Activated naive CD4-positive, alpha-beta T cell (primary cell): ENCODE data around the gene EGFL8.

Source experiments
- DNase-seq, 4 experiments: peaks; one replicate each; lab custom pipeline; 2025; lab: John Stamatoyannopoulos, UW

EGFL8 gene

DNA sequence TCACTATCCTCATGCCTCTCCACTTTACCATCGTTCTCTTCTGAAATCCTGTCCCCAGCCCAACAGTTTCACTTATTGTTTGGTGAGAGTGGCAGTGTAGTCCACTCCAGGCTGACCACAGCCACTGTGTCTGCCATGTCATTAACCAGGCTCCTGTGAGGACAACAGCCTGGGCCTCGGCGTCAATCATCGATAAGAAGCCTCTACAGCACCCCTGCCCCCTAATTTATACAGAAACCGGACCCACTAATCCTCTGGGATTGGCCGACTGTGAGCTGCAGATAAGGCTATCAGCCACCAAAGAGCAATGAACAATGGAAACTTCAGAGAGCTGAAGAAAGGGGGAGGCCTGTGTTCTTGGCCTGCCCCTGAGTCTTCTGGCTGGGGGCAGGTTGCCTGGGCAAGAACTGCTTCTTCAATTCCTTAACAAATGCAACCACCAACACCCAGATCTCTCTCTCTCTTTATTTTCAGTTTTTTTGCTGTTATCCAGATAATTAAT, 3.4 kb downstream of the EGFL8 start:
- no peak for DNase-seq

DNA sequence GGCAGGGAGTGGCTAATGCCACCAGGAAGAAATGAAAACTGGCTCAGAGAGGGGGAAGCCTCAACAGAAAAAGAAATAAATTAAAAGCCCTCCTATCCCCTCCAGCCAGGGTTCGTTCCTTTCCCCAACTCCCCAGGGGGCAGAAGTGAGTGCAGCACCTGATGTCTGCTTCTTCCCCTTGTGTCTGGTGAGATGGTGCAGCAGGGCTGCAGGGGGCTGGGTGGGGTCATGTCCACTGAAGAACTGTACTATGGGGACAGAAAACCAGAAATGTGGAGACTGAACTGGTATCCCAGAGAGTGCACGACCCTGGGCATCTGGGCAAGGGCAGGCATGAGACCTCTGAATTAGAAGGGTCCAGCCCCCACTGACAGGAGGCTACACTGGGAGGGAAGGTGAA, 4.0 kb downstream of the EGFL8 start:
- DNase-seq: no peak

DNA sequence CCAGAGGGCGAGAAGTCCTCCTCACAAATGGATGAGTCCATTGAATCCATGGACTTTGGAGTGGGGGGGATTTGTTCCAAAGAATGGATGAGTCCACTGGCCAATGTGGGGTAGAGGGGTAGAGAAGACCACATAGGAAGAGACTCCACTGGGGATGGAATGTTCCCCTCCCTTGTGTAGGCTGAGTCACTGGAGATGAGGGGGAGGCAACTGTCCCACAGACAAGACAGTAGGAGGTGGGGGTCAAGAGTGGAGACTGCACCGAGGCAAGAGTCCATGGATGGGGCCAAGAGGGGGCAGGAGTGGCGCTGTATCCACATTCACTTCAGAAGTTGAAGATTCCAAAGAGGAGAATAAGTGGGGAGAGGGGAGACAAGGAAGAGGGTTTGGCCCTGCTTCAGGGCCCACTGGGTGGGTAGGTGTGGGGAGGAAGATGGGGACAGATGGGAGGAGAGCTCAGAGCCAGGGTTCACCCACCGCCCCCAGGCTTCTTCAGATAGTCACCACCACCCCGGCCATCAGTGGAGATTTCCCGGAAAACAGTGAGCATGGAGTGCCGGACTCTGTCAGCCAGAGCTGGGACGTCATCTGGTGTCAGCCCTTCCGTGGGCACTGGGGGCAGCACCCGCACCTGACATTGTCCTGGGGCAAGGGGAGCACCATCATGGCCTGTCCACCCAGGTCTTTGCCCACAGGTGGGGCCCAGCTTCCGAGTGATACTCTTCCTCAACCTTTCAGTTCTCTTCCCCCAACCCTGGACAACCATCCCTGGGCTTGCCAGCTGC, 4.6 kb downstream of the EGFL8 start:
- DNase-seq: no peak

DNA sequence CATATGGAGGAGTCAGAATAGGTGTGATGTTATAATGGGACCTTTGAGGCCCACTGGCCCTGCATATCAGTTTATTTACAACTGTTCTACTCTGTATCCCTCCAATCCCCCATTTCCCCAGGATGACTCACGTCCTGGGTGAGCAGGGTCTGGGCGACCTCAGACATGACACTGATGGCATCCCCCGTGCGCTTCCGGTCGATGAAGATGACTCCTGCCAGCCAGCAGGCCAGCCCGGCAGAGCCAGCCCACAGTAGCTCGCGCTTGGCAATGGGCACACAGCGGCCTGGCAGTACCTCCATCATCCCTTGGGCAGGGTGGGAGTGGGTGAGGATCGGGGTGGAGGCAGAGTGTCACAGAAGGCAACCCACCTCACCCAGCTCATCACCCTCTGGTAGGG, 5.9 kb downstream of the EGFL8 start:
- no peak for DNase-seq

DNA sequence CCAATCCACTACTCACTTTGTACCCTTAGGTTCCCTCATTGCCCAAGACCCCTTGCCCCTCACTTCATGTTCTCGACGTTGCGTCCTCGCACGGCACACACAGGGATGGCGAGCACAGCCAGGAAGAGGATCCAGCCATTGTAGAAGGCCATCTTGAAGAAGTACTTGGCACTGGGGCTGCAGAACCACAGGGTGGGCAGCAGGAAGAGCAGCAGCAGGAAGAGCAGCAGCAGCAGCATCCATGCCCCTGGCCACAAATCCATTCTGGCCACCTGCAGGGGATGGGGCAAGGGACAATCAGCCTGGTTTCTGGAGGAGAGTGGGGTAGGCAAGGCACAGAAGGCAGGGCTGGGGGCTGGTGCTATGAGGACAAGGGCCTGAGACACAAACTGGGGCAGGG, 6.8 kb downstream of the EGFL8 start:
- DNase-seq: no peak

DNA sequence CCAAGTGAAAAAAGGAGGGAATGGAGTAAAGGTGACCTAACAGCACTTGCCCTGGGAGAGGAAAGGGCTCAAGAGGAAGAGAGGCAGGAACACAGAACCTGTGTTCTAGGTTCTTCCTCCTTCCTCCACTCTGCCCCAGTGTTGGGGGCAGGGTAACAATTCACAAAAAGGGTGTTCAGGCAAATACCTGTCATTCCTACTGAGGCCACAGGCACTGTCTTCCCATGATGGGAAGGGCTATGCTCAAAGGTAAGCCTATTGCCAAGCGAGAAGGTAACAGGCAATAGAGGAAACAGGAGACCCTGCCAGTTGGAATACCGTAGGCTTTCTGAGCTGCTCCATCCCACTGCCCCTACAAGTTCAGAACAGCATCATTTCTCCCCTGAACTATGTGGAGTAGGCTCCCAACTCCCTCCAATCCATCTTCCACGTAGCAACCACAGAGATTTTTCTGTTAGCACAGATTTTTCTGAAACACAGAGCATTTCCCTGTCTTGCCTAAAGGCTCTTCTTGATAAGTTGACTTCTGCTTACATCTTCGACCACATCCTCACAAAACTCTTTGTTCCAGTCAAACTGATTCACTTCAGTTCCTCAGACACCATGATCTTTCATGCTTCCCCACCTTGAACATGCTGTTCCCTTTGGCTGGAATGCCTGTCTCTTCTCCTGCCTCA, 8.8 kb downstream of the EGFL8 start:
- no peak for DNase-seq

DNA sequence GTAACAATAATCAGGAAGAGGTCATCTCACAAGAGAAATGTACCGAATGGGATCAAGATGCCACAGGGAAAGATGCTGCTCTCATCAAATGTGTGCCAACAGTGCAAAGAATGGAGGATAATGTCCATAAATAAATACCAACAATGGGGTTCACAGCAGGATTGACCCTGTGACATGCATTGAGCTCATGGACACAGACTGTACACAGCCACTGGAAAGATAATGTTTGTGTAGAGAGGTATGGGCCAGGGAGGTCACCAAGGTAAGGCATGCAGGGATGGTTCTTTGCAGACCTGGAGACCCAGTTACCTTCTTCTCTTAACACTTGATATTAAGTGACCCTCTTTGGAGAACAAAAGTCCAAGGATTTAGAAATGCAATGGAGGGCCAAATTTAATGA, 10.0 kb downstream of the EGFL8 start:
- no peak for DNase-seq

DNA sequence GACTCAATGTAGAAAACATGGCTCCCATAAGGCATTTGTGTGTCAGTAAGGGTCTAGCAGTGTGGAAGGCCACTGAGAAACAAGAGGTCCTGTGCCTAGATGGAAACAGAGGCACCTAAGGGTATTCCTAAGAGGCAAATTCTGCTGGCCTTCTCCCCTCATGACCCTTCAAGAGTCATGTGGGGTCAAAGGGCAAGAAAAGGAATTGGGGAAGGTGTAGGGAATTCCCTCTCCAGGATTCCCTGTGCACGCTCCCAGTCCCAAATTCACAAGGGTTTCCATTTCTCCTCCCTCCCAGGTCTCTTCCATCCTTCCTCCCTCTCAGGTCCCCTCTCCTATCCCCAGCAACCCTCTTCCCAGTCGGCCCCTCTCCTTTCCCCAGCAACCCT, 10.9 kb downstream of the EGFL8 start:
- DNase-seq: no peak

DNA sequence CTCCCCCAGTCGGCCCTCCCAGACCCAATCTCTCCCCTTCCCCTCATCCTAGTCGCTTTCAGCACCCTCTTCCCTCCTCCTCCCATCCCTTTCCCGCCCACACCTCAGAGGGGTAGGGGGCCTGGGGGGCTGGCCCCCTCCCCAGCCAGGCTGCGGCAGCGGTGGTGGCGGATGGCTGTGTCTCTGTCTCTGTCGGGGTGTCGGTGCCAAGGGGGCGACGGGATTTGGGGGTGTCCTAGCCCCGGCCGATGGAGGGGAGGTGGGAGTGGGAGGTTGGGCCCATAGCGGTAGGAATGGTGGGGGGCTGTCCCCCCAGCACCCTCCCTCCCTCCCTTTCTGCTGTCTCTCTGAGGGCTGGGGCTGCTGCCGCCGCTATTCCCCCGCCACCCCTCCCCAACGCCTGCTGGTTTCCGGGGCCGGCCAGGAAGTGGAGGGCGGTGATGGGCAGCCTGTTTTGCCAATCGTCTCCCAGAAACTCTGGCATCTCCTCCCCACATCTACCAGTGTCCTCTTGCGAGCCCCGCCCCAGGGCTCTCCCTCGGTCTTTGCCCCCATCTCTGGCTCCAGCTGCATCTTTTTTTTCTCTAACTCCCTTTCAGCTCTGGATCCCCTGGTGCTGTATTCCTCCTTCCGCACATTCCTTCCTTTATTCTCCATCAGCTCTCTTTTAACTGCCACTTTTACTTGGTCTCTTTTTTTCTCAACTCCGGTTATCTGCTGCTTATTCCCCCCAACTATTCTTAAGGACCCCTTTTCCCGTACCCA, 11.5 kb downstream of the EGFL8 start, which contains the start of gene AGPAT1:
Gene AGPAT1 (minus strand): TSS at position 374 of the 765 bp plus-strand sequence. CDS start 4,588 bp downstream, outside the sequence.
- DNase-seq: peak; percentile 74 to 96 (median 92)

DNA sequence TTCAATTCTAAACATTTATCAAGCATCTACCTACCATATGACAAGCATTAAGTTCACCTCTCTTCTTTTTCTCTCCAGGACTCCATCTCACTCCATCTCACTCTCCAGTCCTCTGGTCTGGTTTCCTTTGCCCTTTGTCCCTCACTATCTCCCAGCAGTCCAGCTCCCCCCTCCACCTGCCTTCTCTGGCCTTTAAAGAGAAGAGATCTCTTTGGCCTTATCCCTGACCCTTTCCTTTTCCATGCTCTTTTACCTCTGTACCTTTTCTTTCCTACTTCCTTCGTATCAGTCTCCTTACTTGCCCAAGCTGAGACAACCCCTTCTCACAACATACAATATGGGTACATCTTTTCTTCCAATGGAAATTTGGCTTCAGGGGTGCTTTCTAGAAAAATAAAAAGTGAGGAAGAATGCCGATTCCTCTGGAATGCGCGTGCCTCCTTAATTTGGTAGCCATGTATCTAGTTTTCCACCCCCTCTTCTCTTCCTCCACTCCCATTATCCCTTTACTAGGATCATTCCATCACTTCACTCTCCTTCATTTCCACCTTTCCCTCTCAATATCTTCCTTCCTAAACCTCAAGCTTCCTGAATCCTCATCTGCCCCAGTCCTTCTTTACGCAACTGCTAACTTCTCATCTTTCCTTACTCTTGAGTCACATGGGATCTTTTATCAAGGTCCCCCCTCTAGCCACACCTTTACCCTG, 12.2 kb downstream of the EGFL8 start:
- no peak for DNase-seq

DNA sequence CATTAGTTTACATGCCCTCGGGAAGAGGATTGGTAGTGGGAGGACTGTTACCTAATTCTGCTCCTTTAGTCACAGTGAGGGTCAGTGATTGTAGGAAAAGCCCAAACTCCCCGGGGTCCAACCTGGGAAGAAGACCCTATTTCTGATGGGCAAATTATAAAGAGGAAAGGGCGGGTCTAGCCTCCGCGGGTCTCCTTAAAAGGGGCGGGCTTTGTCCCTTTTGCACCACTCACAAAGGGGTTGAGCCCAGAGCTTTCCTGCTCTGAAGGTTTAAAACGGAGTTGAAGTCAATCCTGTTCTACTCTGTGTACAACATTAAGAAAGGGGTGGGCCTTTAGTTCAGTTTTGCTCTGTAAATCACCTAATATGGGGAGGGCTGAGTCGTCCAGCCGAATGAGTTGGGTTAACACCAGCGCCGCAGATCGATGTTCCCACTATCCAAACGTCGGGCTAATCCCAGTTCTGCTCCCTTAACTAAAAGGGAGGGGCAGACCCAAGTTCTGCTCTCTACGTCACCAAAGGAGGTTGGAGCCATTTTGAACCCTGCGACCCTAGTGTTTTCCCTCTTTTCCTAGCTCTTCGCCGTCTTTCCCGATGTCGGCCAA, 12.9 kb downstream of the EGFL8 start:
- no peak for DNase-seq

DNA sequence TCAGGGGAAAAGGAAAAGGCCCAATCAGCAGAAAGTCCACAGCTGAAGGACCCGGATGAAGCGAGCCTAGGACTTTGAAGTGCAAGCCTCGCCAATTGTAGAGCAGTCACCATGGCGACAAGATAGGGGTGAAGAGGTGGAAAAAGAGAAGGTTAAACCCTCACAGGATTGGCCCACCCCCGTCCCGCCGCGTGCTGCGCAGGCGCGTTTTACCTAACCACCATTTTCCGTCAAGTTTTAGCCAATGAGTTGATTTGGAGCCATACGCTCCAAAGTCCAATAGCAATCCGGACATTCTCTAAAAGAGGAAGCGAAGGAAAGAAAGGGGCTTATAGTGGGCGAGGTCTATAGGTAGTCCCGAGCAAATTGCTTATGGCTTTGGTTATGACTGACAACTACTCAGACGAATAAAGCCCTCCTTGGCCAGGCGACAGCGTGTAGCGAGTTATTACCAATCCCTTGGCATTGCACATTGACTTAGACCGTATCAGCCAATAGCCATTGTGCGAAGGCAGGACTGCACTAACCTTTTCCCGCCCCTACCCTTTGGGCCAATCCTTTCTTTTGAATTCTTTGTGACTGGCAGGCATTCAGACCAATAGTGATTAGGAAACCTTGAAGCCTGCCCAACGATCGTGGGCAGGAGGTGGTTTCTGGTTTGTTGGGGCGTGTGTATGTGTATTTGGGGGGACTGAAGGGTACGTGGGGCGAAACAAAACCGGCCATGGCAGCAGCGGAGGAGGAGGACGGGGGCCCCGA, 13.6 kb downstream of the EGFL8 start, which contains the start of gene RNF5:
Gene RNF5 (plus strand): TSS at position 618 of the 759 bp plus-strand sequence. CDS start 107 bp downstream, at position 725.
- DNase-seq: peak; percentile 73 to 85 (median 84)

DNA sequence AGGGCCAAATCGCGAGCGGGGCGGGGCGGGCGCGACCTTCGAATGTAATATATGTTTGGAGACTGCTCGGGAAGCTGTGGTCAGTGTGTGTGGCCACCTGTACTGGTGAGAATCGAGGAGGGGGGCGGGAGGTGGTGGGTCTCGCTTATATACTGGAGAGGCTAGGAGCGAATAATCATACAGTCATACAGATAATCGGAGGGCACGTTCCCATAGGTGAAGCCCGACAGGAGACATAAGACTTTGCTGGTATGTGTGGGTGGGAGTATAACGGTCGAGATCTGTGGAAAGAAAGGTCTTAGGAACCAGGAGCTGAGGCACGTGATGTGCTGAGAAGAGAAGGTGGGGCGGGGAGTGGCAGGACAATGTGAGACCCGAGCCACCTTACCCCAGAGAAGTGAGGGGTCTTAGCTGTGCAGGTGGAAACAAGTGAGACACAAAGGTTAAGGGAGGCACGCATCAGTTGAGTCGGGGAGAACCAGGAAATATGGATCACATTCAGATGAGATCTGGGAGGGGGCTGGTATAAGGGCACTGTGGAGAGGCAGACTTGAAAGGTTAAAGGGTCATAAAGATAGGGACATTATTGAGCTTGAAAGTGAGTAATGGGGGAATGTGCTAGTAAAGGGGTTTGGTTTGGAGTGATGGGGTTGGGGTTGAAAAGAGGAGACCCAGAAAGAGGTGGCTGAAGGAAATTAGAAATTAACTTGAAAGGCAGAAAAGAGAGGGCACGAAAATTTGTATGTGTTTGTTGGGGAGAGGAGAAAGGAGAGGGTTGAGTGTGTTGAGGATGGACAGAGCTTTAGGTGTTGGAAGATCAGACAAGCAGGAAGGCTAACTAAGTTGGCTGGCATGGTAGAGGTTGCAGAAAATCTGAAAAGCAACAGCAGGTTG, 14.4 kb downstream of the EGFL8 start:
- no peak for DNase-seq

DNA sequence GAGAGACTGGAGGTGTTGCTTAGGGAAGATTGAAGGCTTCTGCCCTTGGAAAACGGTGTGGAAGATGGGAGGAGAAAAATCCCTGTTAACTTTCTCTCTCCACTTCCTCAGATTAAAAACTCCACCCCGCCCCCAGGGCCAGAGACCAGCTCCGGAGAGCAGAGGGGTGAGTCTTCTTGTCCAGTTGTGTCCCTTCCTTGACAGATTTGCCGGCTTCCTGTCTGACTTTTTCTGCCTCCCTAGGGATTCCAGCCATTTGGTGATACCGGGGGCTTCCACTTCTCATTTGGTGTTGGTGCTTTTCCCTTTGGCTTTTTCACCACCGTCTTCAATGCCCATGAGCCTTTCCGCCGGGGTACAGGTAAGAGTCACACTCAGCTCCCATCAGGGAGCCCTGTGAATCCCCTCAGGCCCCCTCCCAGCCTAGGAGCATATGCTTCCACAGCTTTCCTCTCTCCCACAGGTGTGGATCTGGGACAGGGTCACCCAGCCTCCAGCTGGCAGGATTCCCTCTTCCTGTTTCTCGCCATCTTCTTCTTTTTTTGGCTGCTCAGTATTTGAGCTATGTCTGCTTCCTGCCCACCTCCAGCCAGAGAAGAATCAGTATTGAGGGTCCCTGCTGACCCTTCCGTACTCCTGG, 15.5 kb downstream of the EGFL8 start:
- no peak for DNase-seq

DNA sequence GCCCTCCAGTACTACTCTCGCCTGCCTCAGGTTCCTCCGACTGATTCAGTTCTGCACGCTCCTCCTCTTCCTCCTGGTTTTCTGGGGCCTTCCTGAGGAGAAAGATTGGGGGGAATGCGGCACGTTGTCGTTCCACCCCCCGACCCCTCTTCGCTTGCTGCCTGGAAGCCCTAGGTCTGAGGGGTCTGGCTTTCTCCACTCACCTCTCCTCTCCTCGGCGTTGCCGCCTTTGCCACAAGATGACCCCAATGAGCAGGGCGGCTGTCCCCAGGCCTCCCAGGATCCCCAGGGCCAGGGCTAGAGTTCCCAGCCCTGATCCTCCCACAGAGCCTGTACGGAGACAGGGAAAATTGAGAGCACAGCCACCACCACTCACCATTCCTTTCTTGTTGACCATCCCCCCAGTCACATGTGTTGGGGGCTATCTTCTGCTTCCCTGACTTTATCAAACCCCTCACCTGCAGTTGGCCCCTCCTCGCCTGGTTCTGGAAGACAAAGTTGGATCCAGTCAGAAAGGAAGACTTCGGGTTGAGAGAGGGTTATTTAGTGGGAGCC, 16.8 kb downstream of the EGFL8 start:
- no peak for DNase-seq

DNA sequence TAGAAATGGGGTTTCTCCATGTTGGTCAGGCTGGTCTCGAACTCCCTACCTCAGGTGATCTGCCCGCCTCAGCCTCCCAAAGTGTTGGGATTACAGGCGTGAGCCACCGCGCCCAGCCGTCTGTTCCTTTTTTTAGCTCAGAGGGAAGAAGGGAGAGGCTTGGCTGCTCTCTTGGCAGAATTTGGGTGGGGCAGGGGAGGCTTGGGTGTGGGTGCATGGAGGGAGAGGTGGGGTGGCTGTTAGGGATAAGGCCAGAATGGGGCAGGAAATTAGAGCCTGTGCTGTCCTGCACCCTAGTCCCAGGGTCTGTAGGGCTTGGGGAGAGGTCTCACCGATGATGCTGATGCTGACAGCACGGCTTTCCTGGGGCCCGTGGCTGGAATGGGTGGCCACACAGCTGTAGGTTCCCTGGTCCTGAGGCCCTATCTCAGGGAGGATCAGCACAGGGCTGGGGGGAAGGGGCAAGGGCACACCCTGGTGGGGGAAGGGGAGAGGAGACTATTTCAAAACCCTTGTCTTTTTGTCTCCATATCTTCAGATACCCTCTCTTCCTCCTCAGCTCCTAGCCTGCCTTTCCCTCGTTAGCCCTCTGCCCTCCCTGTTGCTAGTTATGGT, 17.6 kb downstream of the EGFL8 start:
- DNase-seq: no peak

DNA sequence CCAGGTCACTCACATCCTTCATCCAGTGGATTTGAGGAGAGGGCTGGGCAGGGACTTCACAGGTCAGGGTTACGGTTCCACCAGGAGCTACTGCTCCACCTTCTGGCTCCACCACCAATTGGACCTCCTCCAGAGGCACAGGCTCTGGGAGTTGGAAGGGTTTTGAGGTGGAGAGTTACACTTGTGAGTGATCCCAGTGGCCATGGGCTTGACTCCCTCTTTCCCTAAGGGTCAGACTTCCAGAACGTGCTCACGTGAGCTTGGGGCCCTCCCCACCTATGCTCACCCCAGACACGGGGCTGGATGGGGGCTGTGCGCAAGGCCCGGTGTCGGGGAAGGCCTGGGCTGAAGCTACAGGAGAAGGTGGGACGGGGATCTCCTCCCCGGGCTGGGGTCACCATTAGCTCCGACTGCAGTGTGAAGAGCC, 18.2 kb downstream of the EGFL8 start:
- DNase-seq: no peak

DNA sequence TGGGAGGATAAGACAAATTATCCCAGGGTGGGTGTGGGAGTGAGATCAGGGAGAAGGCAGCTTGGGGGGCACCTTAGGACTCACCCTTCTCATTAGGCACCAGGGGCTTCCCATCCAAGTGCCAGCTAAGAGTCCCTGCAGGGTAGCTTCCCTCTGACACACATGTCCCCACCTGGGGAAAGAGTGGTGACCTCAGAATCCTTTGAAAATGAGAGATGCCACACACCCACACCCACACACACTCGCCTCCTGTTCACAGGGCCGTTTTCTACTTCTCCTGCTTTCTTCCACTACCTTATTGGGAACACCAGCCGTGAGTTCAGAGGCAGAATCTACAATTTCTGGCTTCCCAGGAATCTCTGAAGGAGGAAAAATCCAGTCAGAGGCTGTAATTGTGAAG, 18.6 kb downstream of the EGFL8 start:
- no peak for DNase-seq
